ENCODE results near the gene PALB2. TPM values are rescaled to one million over a fixed set of nuclear protein-coding genes. Genes with fewer than 3 reads are reported as not detected.

PALB2 gene
- total and polyA plus RNA-seq, 2 of the 13 experiments (the other 11 are each of a cell fraction or from before 2014, with no cell fraction given): 12.1 to 40.9 TPM

- TF ChIP-seq EEA1 (CRISPR knock-in tag; IDR thresholded peaks at IDR 0.05; ENCODE audit: borderline replicate concordance) (peak; percentile 96; the same call in 1 of the 2 replicates), ZNF780A (CRISPR knock-in tag; IDR thresholded peaks at IDR 0.05) (no peak; the same call in 1 of the 2 replicates), ZNF225 (CRISPR knock-in tag; IDR thresholded peaks at IDR 0.05) (peak; percentile 95), ZNF562 (CRISPR knock-in tag; IDR thresholded peaks at IDR 0.05; ENCODE audit: borderline replicate concordance) (no peak), TBX3 (IDR thresholded peaks at IDR 0.05; ENCODE audit: borderline replicate concordance) (peak; percentile 55; the same call in 1 of the 2 replicates), ZNF720 (CRISPR knock-in tag; IDR thresholded peaks at IDR 0.05) (no peak), POLR2A (IDR thresholded peaks at IDR 0.05; ENCODE audit: insufficient read depth in 1 of 2, low read depth in 2 of 2, low read length in 2 of 2) (peak; percentile 93 to 97), ZNF430 (CRISPR knock-in tag; IDR thresholded peaks at IDR 0.05) (peak; percentile 95), KDM4B (CRISPR knock-in tag; IDR thresholded peaks at IDR 0.05) (no peak; the same call in 1 of the 2 replicates), FOXK2 (IDR thresholded peaks at IDR 0.05) (no peak), ONECUT2 (CRISPR knock-in tag; IDR thresholded peaks at IDR 0.05) (no peak), ELF3 (CRISPR knock-in tag; IDR thresholded peaks at IDR 0.05) (peak; percentile 92), E2F1 (CRISPR knock-in tag; IDR thresholded peaks at IDR 0.05) (peak; percentile 89), ZNF124 (CRISPR knock-in tag; IDR thresholded peaks at IDR 0.05) (peak; percentile 90; the same call in 1 of the 2 replicates), SIX4 (CRISPR knock-in tag; IDR thresholded peaks at IDR 0.05) (peak; percentile 71), DMAP1 (CRISPR knock-in tag; IDR thresholded peaks at IDR 0.05) (peak; percentile 91), ZNF629 (CRISPR knock-in tag; conservative IDR thresholded peaks at IDR 0.05) (peak; percentile 76), ZNF800 (CRISPR knock-in tag; IDR thresholded peaks at IDR 0.05) (peak; percentile 87; the same call in 1 of the 2 replicates), ZC3H4 (CRISPR knock-in tag; IDR thresholded peaks at IDR 0.05; ENCODE audit: borderline replicate concordance) (no peak), ZNF451 (CRISPR knock-in tag; IDR thresholded peaks at IDR 0.05) (peak; percentile 83; the same call in 1 of the 2 replicates), HMG20B (CRISPR knock-in tag; conservative IDR thresholded peaks at IDR 0.05) (peak; percentile 37; the same call in 1 of the 2 replicates), CEBPB (IDR thresholded peaks at IDR 0.05; ENCODE audit: borderline replicate concordance, low read depth, low read length) (no peak), KDM2A (CRISPR knock-in tag; IDR thresholded peaks at IDR 0.05; ENCODE audit: borderline replicate concordance, low read depth) (peak; percentile 95), GLI4 (CRISPR knock-in tag; IDR thresholded peaks at IDR 0.05; ENCODE audit: borderline replicate concordance) (peak; percentile 89; the same call in 1 of the 2 replicates), GATAD1 (CRISPR knock-in tag; IDR thresholded peaks at IDR 0.05) (peak; percentile 99), ZNF3 (CRISPR knock-in tag; IDR thresholded peaks at IDR 0.05) (no peak), ZNF292 (CRISPR knock-in tag; IDR thresholded peaks at IDR 0.05; ENCODE audit: borderline replicate concordance, low read depth) (no peak), CCAR2 (optimal IDR thresholded peaks at IDR 0.05; ENCODE audit: low read depth, low read length) (peak; percentile 33), ZNF557 (CRISPR knock-in tag; IDR thresholded peaks at IDR 0.05) (peak; percentile 74; the same call in 1 of the 2 replicates)
- TF ChIP-seq, protein P1, sequence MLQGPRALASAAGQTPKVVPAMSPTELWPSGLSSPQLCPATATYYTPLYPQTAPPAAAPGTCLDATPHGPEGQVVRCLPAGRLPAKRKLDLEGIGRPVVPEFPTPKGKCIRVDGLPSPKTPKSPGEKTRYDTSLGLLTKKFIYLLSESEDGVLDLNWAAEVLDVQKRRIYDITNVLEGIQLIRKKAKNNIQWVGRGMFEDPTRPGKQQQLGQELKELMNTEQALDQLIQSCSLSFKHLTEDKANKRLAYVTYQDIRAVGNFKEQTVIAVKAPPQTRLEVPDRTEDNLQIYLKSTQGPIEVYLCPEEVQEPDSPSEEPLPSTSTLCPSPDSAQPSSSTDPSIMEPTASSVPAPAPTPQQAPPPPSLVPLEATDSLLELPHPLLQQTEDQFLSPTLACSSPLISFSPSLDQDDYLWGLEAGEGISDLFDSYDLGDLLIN (CRISPR knock-in tag; IDR thresholded peaks at IDR 0.05; ENCODE audit: borderline replicate concordance): peak; percentile 84
Measured at GRCh38 chr16:23595951-23596720, 45.0 kb downstream of the PALB2 start, which contains the start of gene NDUFAB1 (continued).

Data from HepG2 (cell line).